Epidermal melanocyte (primary cell): ENCODE measurements around the gene DDC.
"Not testable (repeated sequence)": the region's sequence is repeated elsewhere in the genome, so short reads cannot be mapped to it uniquely, and the experiment has no call there.

Experiments
- DNase-seq: peaks from one replicate; pipeline ENCODE4 v3.0.0; 2011; ENCODE audit warnings: low spot score; ENCODE audit not compliant: insufficient read length

DDC gene

DNA sequence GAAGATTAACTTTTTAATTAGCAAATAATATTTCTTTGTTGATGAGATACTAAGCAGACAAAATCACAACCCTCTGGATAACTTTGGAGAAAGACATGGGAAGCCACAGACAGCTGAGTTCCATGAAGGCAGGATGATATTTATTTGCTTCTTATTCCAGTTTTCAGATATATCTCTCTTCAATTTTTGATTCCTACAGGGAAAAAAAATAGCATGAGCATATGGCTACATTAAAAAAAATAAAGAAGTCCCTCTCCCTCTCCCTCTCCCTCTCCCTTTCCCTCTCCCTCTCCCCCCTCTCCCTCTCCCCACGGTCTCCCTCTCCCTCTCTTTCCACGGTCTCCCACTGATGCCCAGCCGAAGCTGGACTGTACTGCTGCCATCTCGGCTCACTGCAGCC, 106.6 kb downstream of the DDC start:
- not testable (repeated sequence) for DNase-seq

DNA sequence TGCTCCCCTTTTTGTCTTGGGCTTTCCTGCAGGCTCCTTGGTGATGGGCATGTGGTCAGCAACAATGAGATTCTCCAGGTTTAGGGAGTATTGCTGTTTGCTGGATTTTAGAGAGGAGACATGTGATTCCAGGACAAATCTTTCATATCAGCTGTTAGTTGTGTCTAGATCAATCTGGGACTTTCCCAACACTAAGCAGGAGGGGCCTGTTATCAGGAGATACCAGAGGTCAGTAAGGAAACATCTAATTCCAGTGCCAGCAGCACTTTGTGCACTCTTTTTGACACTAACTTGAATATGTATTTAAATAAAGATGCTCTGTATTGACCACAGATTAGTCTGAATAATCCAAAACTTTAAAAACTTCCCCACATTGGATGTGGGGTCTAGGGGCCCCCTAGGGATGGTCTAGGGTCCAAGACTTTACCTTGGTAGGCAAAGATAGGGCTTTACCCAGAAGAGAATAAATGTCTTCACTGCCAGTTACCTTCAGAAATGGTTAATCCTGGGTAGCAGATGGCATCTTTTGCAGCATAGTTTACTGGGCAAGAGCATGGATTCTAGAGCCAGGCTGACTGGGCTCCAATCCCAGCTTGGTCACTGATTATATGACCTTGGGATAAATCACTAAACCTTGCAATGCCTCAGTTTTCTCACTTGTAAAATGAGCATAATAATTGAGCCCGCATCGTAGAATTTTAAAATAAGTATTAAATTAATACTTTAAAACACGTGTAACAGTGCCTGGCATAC, 108.7 kb downstream of the DDC start:
- DNase-seq, result no peak

DNA sequence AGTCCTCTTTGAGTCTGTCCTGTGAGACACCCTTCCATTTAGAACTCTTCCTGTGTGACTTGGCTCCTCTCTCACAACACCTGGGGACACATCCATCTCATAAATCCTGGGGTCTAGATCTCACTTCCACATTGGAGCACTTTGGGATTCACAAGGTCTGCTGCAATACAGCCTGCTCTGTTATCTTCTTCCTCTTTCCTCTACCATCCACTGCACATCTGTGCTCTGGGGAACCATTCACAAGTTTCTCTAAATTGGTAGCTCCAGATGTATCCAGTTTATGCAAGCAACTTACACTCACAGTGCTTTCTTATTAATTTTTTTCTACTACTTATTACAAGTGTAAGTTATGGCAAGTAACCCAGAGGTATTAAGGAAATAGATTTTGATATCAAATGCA, 109.5 kb downstream of the DDC start:
- no peak for DNase-seq

DNA sequence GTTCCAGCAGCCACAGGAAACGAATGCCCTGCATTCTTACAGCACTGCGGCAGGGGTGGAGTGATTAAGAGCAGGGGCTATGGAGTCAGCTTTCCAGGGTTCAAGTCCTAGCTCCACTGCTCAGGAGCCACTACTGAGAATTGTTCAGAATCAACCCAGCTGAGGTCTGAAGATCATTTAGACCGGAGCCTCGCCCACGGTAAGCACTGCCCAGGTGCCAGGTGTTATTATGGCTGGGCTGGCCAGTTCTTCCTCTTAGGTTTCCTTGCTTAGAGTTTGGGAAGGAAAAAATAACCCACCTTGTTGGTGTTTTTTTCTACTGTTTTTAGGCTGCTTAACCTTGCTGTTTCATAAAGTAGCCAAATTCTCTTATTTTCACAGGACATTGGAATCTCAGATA, 110.2 kb downstream of the DDC start:
- DNase-seq, result no peak

DNA sequence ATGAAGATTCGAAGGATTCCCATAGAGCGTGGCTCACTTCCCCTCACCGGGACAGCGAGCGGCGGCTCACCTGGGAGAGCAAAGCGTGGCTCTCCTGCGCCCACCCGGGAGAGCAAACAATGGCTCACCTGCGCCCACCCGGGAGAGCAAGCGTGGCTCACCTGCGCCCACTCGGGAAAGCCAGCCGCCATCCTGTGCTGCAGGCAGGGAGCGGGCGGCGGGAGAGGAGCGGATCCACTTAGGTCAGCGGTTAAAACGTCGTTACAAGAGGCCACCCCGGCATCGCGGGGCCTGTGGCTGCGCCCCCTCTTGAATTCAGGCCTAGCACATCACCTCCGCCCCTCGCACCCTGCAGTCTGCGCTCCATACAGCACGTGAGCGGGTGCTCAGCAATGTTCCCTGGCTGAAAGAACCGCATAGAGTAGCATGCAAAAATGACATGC, 114.6 kb downstream of the DDC start:
- no peak for DNase-seq

DNA sequence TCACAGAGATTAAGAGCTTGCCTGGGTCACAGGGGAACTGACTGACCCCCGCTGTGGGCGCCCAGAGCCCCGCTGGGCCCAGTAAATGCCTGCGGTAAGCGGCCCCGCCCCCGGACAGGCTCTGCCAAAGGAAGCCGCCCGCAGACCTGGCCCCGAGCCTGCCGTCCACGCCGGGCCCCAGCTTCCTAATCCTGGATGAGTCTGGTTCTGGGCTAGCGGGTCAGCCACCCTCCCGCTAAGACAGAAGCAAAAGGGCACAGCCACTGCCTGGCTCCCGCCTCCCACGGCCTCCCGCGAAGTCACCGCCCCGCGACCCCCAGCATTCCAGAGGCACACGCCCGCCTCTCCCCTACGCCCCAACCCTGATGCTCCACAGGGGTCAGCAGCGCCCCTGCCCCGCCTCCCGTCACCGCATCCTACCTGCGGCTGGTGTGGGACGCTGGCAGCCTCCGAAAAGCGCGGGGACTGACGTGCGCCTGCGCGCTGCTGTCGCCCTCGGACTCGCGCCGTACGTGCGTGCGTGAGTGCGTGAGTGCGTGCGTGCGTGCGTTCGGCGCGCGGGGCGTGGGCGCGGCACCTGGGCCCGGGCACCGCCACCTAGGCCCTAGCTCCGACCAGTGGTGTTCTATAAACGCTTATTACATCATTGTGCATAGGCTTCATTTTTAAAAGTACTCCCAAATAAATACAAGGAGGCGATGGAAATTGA, 115.2 kb downstream of the DDC start, which contains the start of gene FIGNL1:
Gene FIGNL1 (minus strand): TSS at position 470 of the 709 bp plus-strand sequence. CDS start 3,063 bp downstream, outside the sequence.
- peak; percentile 65 for DNase-seq

DNA sequence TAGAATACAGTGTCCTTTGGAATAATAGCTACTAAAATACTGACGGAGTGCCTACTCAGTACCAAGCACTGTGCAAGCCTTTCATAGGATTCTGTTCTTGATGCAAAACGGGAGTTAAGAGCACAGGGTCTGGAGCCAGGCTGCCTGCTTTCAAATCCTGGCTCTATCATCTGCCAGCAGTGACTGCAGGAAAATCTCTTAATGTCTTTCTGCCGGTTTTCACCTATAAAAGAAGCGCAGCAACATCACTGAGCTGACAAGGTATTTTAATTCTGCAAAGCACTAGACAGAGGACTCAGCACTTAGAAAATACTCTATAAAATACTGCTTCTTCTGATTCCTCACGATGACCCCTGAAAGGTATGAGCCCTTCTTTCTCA, 115.7 kb downstream of the DDC start:
- DNase-seq, result no peak

DNA sequence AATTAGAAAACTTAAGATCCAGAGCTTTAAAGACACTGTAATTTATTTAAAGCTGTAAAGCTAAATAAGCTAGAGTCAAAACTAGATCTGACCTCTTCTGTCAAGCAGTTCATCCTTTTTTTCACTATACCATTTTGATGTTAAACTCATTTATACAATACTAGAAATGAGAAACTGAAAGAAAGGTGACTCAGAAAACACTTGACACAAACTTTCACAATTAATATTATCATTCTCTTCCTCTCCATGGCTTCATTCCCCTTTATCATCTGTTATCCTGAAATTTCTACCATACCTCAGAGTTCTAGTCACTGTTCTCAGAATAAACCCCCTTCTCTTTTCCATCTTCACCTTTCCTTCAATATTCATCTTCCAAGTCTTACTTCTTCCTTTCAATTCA, 116.4 kb downstream of the DDC start:
- DNase-seq, result no peak

DNA sequence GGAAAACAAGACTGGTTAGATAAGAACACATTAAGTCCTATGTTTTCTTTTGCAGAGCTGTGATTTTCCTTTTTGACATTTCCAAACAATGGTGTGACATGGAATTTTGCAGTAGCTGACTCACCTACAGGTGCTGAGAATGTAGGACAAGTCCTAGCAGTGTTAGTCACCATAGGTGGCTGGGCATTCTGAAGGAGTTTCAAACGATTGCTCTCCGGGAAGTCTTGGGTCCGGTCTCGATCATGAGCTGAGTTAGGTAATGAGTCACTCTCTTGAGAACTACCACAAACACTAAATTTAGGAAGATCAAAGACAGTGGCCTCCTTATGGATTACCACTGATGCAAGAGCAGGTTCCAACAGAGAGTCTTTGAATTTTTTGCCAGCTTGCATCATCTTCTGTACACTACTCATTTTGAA, 118.7 kb downstream of the DDC start:
- no peak for DNase-seq

DNA sequence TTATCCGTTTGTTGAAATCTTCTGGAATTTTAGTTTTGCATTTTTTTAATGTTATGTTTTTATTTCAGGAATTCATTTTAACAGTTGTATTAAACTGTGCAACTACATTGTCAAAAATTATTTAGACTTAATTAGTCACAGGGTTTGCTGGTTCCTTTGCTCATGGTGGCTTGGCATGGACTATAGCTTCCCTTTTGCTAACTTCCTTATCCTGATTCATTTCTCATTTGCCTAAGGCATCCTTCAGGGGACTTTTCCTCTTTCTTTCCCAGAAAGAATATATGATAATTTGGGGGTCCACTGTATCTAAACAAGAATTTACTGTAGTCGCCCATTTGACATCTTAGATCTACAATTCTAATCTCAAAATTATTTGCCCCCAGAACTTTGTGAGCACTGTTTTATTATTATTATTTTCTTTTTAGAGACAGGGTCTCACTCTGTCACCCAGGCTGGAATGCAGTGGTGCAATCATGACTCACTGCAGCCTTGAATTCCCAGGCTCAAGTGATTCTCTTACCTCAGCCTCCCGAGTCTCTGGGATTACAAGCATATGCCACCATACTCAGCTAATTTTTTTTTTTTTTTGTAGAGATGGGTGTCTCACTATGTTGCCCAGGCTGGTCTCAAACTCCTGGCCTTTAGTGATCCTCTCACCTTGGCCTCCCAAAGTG, 128.9 kb downstream of the DDC start:
- DNase-seq, result no peak

DNA sequence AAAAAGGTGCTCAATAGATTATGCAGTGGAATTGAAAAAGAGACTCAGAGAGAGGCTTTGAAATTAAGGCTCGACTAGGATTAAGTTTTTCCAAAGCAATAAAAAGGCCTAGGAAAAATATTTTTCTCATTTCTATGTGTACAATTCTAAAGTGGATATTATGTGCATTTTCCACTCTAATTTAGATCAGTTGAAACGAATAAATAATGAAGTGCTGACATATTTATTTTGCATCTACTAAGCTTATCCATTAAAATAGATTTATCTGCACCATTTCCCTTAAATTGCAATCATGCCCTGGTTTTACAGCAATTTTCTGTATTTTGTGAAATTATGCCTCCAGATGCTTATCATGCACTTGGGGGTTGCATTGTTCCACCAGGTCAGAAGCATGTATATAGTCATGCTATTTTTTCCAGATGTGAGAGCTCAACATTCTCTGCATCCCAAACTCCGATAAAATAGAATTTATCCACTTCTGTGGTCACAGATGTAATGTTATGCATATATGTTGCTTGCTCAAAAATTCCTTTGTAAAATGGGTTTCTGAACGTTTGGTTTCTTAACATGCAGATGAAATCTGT, 133.4 kb downstream of the DDC start:
- DNase-seq, result no peak

DNA sequence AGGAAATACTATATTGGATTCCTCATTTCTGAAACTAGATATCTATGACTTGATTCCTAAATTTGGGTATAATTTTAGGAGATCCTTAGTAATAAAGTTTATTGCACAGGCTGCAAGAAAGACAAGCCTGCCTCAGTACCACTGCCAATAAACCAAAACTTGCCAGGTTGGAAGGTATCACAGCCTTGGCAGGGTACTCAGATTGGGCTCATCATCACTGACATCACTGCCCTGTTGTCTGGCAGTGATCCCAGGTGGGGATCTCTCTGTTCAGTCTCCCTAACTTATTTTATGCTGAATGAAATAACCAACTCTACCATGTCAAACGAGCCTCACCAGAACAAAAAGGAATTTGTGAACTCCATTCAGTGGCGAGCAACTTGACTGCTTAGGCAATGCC, 133.9 kb downstream of the DDC start:
- DNase-seq, result no peak

DNA sequence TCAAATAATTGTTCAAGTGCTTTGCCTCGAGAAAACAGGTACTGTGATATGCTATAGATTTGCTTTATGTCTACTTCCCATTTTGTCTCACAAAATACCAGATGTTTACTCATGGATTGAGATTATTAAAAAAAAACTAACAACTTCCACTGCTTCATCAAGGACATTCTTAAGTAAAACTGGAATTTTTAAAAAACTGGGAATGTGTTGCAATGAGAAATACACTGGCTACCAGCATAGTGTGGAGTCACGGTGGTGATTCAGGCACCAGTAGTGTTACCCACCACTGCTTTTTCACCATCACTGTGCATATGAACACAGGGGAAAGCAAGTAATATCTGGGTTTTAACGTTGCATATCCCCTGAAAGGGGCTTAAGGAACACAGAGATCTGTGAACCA, 136.3 kb downstream of the DDC start:
- DNase-seq, result no peak

DNA sequence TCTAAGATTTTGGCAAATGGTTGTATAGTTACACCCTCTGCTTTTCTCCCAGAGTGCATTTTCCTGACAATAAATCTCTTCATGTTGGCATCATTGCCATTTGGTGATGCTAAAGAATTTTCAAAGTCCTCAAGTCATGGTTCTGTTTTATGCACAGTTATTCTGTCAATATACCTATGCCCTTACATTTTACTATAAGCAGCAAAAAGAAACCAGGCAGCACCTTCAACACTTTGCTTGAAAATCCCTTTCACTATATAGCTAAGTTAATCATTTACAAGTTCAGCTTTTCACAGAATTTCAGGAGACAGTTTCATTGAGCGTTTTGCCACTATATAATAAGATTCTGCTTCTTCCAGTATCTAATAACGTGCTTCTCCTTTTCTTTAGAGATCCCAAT, 137.7 kb downstream of the DDC start:
- no peak for DNase-seq

DNA sequence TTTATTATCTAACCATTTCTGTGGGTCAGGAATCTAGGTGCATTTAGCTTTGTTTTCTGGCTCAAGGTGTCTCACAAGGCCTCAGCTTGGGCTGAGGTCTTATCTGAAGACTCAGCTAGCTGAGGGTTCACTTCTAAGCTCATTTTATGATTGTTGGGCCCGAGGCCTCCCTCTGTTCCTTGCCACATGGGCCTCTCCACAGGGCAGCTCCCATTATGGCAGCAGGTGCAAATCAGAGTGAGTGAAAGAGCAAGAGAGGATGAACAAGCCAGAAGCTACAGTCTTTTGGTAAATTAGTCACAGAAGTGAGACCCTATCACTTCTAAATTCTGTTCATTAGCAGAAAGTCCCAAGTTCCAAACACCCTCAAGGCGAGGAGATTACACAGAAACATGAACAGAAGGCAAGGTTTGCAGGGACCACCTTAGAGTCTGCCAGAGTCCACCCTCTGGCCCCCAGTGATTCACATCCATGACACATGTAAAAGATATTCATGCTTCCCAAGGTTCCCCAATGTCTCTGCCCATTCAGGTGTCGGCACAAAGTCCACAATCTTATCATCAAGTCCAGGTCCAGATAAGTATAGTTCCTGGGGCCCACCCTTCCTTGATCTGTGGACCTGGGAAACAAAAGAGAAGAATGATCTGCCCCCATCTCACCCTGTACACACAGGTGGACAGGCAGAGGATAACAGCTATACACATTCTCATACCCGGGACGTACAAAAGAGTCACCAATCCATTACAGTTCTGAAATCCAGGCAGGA, 138.7 kb downstream of the DDC start:
- no peak for DNase-seq

DNA sequence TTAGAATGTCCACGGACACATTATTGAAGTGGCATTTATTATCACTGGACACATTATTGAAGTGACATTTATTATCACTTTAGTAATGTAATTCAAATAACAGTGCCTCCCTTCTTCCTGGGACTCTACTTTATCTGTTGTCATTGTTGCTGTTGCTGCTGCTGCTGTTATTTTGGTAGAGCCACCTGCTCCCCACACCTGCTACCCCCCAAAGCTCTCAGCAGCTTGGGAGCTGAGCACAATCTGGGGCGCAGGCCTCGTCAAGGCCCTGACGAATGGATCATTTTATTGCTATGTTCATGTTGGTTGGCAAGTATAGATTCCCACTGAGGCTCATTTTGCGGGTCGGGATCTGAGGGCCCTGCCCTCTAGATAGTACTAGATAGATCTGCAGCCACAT, 139.9 kb downstream of the DDC start:
- DNase-seq, result no peak

DNA sequence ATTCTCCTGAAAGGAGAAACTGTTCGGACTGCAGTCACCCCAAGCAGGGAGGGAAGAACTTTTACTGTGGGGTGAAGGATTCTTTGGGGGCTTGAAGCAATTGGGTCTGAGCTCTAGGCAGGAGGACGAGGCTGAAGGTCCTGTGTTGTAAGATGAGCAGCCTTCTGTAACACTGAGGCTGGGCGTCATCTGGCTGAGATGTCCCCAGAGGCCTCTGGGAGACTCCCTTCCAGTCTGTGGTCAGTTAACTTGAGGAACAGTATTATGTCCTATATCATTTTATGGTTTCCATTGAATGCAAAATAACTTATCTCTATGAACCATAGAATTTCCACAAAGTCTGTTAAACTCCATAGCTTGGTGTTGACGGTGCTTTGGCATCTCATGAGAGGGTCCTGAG, 141.3 kb downstream of the DDC start:
- no peak for DNase-seq

DNA sequence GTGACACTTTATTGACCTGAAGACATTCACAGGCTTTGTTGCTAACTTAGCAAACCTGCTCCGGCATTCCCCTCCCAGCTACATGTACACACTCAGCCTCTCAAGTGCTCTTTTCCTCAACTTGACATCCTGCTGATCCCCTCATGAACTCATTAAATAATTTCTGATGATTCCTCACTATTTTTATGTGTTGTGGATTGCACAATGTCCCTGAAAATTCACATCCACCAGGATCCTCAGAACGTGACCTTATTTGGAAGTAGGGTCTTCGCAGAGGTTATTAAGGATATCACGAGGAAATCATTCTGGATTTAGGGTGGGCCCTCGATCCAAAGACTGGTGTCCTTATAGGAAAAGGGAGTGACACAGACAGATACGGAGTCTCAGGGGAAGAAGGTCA, 142.3 kb downstream of the DDC start:
- DNase-seq, result no peak

DNA sequence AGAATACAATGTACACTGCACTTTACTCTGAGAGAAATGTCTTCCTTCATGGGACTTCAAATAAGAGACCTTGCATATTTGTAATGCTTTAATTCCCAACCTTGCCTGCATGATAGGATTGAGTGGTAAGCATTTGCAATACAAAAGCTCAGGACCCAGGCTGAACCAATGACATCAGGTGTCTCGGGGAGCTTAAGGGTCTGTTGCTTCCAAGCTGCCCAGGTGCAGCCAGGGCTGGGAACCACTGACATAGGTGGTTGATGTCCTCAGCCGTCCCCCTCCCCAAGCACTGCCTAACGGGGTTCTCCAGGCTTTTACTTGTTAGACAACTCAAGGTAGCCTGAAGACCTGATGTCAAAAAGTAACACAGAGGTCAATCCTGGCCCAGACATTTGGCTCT, 144.2 kb downstream of the DDC start:
- no peak for DNase-seq

DNA sequence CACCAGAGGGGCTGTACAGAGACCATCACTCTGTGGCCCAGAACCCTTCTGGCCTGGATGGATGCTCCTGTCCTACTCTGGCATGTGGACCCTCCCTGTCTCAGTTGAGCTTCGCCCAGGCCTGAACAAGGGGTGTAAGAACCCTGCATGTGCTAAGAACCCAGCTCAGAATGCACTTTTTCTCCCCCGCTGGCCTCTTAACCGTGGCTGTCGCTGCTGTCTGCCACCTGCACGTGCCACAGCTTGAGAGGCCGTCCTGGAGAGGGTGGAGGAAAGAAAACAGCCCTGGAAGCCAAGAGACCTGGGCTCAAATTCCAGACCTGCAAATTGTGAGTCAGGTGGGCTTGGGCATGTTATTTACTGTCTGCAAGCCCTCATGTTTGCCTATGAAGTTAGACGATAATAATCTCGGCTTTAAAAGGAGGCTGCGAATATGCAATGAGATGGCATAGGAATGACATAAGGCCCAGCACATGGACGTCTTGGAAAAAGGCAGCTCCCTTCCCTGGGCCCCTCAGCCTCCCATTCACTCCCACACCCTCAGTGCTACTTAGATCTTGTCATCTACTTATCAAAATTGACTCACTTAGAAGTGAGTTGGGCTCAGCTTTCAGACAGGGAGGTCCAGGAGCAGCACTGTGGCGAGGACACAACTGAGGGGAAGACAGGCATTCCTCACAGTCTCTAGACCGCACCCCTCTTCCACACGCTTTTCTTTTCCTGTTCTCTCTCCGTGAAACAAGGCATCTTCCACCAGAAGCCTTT, 146.5 kb downstream of the DDC start:
- no peak for DNase-seq
